PC-3 (cell line): ENCODE measurements around the gene GRIP2. TPM values are rescaled to one million over a fixed set of nuclear protein-coding genes. Genes with fewer than 3 reads are reported as not detected.

Source experiments
- ATAC-seq: fragments of 200-7000 bp; cut with Tn5 transposase; 2 replicates; pipeline ENCODE4 v1.9.1; 2020; ENCODE audit warnings: mild to moderate bottlenecking, moderate library complexity
- BruUV-seq: library from RNA; stranded (reverse); fragments of 400-500 nt; replicated peaks from 2 replicates; lab custom pipeline; 2021; lab: Mats Ljungman, UMichigan
- CTCF ChIA-PET: fragments of 300-600 bp; sonication (Branson Sonifier 250); formaldehyde crosslinking; loops from one replicate; lab custom pipeline; 2022; ENCODE audit warnings: antibody characterized with exemption; lab: Charles Lee
- POLR2A ChIA-PET: fragments of 300-600 bp; sonication (Branson Sonifier 250); formaldehyde crosslinking; loops from one replicate; lab custom pipeline; 2022; ENCODE audit warnings: antibody characterized with exemption; ENCODE audit not compliant: unreplicated experiment; lab: Charles Lee
- DNase-seq: peaks from one replicate; pipeline ENCODE4 v3.0.0-alpha.2; 2015
- H2AFZ ChIP-seq: fragments of 300-600 bp; sonication (generic); 2 replicates; pipeline ENCODE4 v1.6.0; 2016; ENCODE audit warnings: antibody characterized with exemption, low read length
- H3F3A ChIP-seq: fragments of 300-600 bp; sonication (generic); one replicate; pipeline ENCODE4 v1.6.0; 2017; ENCODE audit warnings: antibody characterized with exemption, low read length, control low read depth, mild to moderate bottlenecking; ENCODE audit not compliant: unreplicated experiment
- H3K27ac ChIP-seq: fragments of 300-600 bp; sonication (generic); 2 replicates; pipeline ENCODE4 v1.5.1; 2016; ENCODE audit warnings: mild to moderate bottlenecking, low read length
- H3K27me3 ChIP-seq: fragments of 300-600 bp; sonication (generic); 2 replicates; pipeline ENCODE4 v1.6.1; 2016; ENCODE audit warnings: low read length, mixed read lengths
- H3K36me3 ChIP-seq: fragments of 300-600 bp; sonication (generic); 2 replicates; pipeline ENCODE4 v1.6.1; 2016; ENCODE audit warnings: low read depth, mixed run types, low read length, mixed read lengths
- H3K4me1 ChIP-seq: fragments of 300-600 bp; sonication (generic); 2 replicates; pipeline ENCODE4 v1.5.1; 2016; ENCODE audit warnings: low read length; ENCODE audit not compliant: insufficient read depth
- H3K4me2 ChIP-seq: fragments of 300-600 bp; sonication (generic); 2 replicates; pipeline ENCODE4 v1.6.0; 2016; ENCODE audit warnings: low read length
- H3K4me3 ChIP-seq: fragments of 300-600 bp; sonication (generic); 2 replicates; pipeline ENCODE4 v1.5.1; 2016; ENCODE audit warnings: mild to moderate bottlenecking, low read length, mixed read lengths
- H3K79me2 ChIP-seq: fragments of 300-600 bp; sonication (generic); 2 replicates; pipeline ENCODE4 v1.6.1; 2017; ENCODE audit warnings: low read length, mixed read lengths
- H3K9ac ChIP-seq: fragments of 300-600 bp; sonication (generic); 2 replicates; pipeline ENCODE4 v1.6.0; 2016; ENCODE audit warnings: mild to moderate bottlenecking, low read length
- H3K9me2 ChIP-seq: fragments of 300-600 bp; sonication (generic); replicated peaks from 2 replicates; pipeline ENCODE4 v1.6.1; 2016; ENCODE audit warnings: mixed run types, low read length, mixed read lengths
- H3K9me3 ChIP-seq: fragments of 300-600 bp; sonication (generic); 2 replicates; pipeline ENCODE4 v1.6.1; 2016; ENCODE audit warnings: low read length, mixed read lengths
- H4K20me1 ChIP-seq: fragments of 300-600 bp; sonication (generic); 2 replicates; pipeline ENCODE4 v1.6.1; 2016; ENCODE audit warnings: low read length, mixed read lengths
- CTCF ChIP-seq: fragments of 300-600 bp; sonication (generic); conservative IDR thresholded peaks from 2 replicates; pipeline ENCODE4 v1.5.1; 2017; ENCODE audit warnings: antibody characterized with exemption, low read depth, mild to moderate bottlenecking, low read length
- EZH2 ChIP-seq: fragments of 300-600 bp; sonication (generic); IDR thresholded peaks from one replicate; pipeline ENCODE4 v1.6.1; 2017; ENCODE audit warnings: antibody characterized with exemption, mild to moderate bottlenecking, low read length; ENCODE audit not compliant: unreplicated experiment
- EZH2phosphoT487 ChIP-seq: fragments of 300-600 bp; sonication (generic); IDR thresholded peaks from 2 replicates; pipeline ENCODE4 v1.6.1; 2018; ENCODE audit warnings: mild to moderate bottlenecking, antibody characterized with exemption, low read length, borderline replicate concordance
- intact Hi-C: fragments of 100-400 bp; cut with micrococcal nuclease; formaldehyde crosslinking; loops from 2 replicates; pipeline ENCODE4 v1.9.0; 2023
- total RNA-seq: library from RNA; depleted of rRNA; stranded (reverse); fragments of >200 nt; gene quantifications from 2 replicates; pipeline ENCODE4 v1.2.3, GENCODE V29; 2014

Gene GRIP2
- total RNA-seq, 1 experiment from 2014 or later, result 0.36 TPM

- ATAC-seq (no peak), DNase-seq (no peak)
- intact Hi-C loops, result no loop called here
- no peak overlapping the region for H3K4me3 ChIP-seq
- H3K4me2 ChIP-seq, result no peak overlapping the region
- peaks cover 4% of the 10 kb centered on the region; the same call in 1 of the 2 replicates for H3K4me1 ChIP-seq
- TF ChIP-seq EZH2, result no peak
- no peak for TF ChIP-seq CTCF
- no peak for TF ChIP-seq EZH2phosphoT487
- H3K9ac ChIP-seq, result no peak overlapping the region
- H3K79me2 ChIP-seq, result no peaks in the 10 kb centered on the region
- H3K27ac ChIP-seq, result no peak overlapping the region
- no peaks in the 10 kb centered on the region for H3K36me3 ChIP-seq
- no peaks in the 10 kb centered on the region for H3K9me3 ChIP-seq
- no TSS peak for BruUV-seq
- ChIA-PET CTCF (no interaction called here), POLR2A (no interaction called here)
- H3K27me3 ChIP-seq, result no peaks in the 10 kb centered on the region
- no peak overlapping the region for H2AFZ ChIP-seq
- H3F3A ChIP-seq, result no peaks in the 10 kb centered on the region
- H4K20me1 ChIP-seq, result no peaks in the 10 kb centered on the region
- H3K9me2 ChIP-seq, result no peaks in the 10 kb centered on the region
Measured at GRCh38 chr3:14537590-14538450, 2.3 kb downstream of the GRIP2 start.

DNA sequence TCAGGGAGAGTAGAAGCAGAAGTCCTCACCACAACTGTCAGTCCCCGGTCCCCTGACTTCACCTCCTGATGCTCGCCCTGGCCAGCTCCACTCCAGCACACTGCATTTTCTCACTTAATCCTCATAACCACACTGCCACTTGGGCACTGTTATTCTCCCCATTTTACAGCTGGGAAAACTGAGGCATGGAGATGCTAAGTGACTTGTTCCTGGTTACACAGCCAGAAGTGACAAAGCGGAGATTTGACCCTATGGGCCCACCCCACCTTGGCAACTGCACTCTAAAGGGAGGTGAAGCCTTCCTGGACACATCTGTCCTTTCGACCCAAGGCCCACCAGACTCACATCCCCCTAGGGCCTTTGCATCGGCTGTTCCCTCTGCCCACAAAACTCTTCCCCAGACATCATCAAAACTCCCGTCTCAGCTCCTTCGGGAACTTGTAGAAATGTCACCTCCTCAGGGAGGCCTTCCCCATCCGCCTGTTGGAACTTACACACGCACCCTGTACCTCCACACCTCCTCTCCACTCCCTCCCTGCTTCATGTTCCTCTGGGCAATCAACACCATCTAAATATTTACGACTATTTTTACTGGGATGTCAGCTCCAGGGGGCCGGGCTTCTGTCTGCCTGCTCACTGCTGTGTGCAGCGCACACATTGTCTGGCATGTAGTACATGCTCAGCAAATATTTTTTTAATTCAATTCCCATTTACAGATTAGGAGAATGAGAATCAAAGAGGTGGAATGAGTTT lies 3.1 kb downstream of the GRIP2 start:
- POLR2A ChIA-PET, result no interaction called here
- H4K20me1 ChIP-seq, result no peaks in the 10 kb centered on the region
- peaks cover 6% of the 10 kb centered on the region; the same call in 1 of the 2 replicates for H3K4me1 ChIP-seq
- no peak overlapping the region for H3K4me3 ChIP-seq
- H3K9ac ChIP-seq, result no peak overlapping the region
- H3K27ac ChIP-seq, result no peak overlapping the region
- no peak overlapping the region for H2AFZ ChIP-seq
- no peaks in the 10 kb centered on the region for H3F3A ChIP-seq
- no peaks in the 10 kb centered on the region for H3K9me2 ChIP-seq
- CTCF ChIA-PET, result no interaction called here
- H3K4me2 ChIP-seq, result no peak overlapping the region
- no peak for TF ChIP-seq CTCF
- TF ChIP-seq EZH2, result no peak
- no peak for TF ChIP-seq EZH2phosphoT487
- DNase-seq (no peak), ATAC-seq (no peak)
- intact Hi-C loops, result no loop called here
- H3K27me3 ChIP-seq, result no peaks in the 10 kb centered on the region
- no TSS peak for BruUV-seq
- H3K9me3 ChIP-seq, result no peaks in the 10 kb centered on the region
- H3K79me2 ChIP-seq, result no peaks in the 10 kb centered on the region
- no peaks in the 10 kb centered on the region for H3K36me3 ChIP-seq
